ENCODE data around the gene CDC42EP2. TPM values are rescaled to one million over a fixed set of nuclear protein-coding genes. Genes with fewer than 3 reads are reported as not detected.

CDC42EP2 gene
- total RNA-seq, 1 donor from 2014 or later: 48.0 TPM

GRCh38 chr11:65297026-65297672 is 17.5 kb upstream of the CDC42EP2 start:
- no peak for DNase-seq (ENCODE audit: extremely low read depth, low read depth, low spot score)

- DNase-seq (ENCODE audit: extremely low read depth, low read depth, low spot score): no peak
Observed at GRCh38 chr11:65298131-65298535, 16.5 kb upstream of the CDC42EP2 start.

- no peak for DNase-seq (ENCODE audit: extremely low read depth, low read depth, low spot score)
Observed at GRCh38 chr11:65298655-65299179, 15.9 kb upstream of the CDC42EP2 start.

GRCh38 chr11:65300621-65301275 is 13.9 kb upstream of the CDC42EP2 start:
- no peak for DNase-seq (ENCODE audit: extremely low read depth, low read depth, low spot score)

- DNase-seq (ENCODE audit: extremely low read depth, low read depth, low spot score): no peak
Observed at GRCh38 chr11:65301491-65302329, 13.0 kb upstream of the CDC42EP2 start.

GRCh38 chr11:65303555-65303954 is 11.1 kb upstream of the CDC42EP2 start:
- no peak for DNase-seq (ENCODE audit: extremely low read depth, low read depth, low spot score)

- DNase-seq (ENCODE audit: extremely low read depth, low read depth, low spot score): no peak
Observed at GRCh38 chr11:65304110-65304509, 10.6 kb upstream of the CDC42EP2 start.

GRCh38 chr11:65304613-65305012 is 10.1 kb upstream of the CDC42EP2 start:
- DNase-seq (ENCODE audit: extremely low read depth, low read depth, low spot score): no peak

- no peak for DNase-seq (ENCODE audit: extremely low read depth, low read depth, low spot score)
Observed at GRCh38 chr11:65305501-65306268, 9.0 kb upstream of the CDC42EP2 start.

- DNase-seq (ENCODE audit: extremely low read depth, low read depth, low spot score): no peak
Observed at GRCh38 chr11:65307298-65308229, 7.1 kb upstream of the CDC42EP2 start.

- no peak for DNase-seq (ENCODE audit: extremely low read depth, low read depth, low spot score)
Observed at GRCh38 chr11:65308281-65308891, 6.3 kb upstream of the CDC42EP2 start.

- DNase-seq (ENCODE audit: extremely low read depth, low read depth, low spot score): no peak
Observed at GRCh38 chr11:65309006-65309405, 5.7 kb upstream of the CDC42EP2 start.

GRCh38 chr11:65310215-65310614 is 4.5 kb upstream of the CDC42EP2 start:
- DNase-seq (ENCODE audit: extremely low read depth, low read depth, low spot score): no peak

GRCh38 chr11:65310736-65311135 is 3.9 kb upstream of the CDC42EP2 start:
- DNase-seq (ENCODE audit: extremely low read depth, low read depth, low spot score): no peak

- no peak for DNase-seq (ENCODE audit: extremely low read depth, low read depth, low spot score)
Observed at GRCh38 chr11:65311170-65311678, 3.4 kb upstream of the CDC42EP2 start.

GRCh38 chr11:65315204-65315865 is 669 bp downstream of the CDC42EP2 start:
- DNase-seq (ENCODE audit: extremely low read depth, low read depth, low spot score): no peak

GRCh38 chr11:65315866-65316226 is 1.2 kb downstream of the CDC42EP2 start:
- DNase-seq (ENCODE audit: extremely low read depth, low read depth, low spot score): no peak

GRCh38 chr11:65316227-65317024 is 1.8 kb downstream of the CDC42EP2 start:
- no peak for DNase-seq (ENCODE audit: extremely low read depth, low read depth, low spot score)
